Iris pigment epithelial cell (primary cell): Measurements from ENCODE around the gene UNC5CL.

Source experiments
- DNase-seq: peaks from one replicate; pipeline ENCODE4 v3.0.0-alpha.2; 2011; ENCODE audit warnings: low read depth

UNC5CL gene, protein sequence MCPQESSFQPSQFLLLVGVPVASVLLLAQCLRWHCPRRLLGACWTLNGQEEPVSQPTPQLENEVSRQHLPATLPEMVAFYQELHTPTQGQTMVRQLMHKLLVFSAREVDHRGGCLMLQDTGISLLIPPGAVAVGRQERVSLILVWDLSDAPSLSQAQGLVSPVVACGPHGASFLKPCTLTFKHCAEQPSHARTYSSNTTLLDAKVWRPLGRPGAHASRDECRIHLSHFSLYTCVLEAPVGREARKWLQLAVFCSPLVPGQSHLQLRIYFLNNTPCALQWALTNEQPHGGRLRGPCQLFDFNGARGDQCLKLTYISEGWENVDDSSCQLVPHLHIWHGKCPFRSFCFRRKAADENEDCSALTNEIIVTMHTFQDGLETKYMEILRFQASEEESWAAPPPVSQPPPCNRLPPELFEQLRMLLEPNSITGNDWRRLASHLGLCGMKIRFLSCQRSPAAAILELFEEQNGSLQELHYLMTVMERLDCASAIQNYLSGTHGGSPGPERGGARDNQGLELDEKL

DNA sequence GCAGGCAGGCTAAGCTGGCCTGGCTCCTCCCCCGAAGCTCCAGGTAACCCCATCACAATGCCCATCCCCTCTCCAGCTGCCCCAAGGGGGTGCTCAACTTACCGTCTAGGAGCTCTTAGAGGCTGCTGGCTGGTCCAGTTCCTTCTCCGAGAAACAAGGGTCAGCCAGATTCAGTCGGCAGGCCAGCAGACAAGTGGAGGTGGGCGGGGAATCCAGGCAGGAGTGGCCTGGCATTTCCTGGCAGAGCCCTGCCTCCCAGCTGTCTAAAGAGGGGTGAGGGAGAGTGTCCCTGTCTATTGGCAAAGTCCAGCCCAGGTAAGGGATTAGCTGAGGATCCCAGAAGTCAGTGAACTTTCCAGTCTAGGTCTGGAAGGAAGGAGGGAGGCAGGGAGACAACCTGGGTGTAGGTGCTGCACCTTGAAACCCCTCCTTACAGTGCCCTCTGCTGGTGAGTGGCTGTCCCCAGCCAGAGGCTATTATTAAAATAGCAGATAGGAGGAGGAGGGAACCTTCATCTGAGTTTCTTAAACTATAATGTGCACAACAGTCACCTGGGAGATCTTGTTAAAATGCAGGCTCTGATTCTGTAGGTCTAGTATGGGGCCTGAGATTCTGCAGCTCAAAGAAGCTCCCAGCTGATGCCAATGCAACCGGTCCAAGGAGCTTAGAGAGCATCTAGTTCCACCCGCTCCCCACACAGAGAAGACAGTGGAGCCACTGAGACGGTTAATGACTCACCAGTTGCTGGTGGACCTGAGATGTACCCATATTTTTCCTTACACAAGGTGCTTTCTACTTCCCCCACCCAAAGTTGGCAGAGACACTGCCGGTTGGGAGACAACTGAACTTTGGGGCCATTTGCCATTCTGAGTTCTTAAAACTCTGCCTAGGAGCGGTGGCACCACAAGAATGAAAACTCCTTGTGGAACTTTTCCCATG lies at the start of gene UNC5CL:
Gene UNC5CL (minus strand): TSS at position 162 of the 939 bp plus-strand sequence. CDS start 4,147 bp downstream, outside the sequence.
- peak; percentile 33 for DNase-seq

DNA sequence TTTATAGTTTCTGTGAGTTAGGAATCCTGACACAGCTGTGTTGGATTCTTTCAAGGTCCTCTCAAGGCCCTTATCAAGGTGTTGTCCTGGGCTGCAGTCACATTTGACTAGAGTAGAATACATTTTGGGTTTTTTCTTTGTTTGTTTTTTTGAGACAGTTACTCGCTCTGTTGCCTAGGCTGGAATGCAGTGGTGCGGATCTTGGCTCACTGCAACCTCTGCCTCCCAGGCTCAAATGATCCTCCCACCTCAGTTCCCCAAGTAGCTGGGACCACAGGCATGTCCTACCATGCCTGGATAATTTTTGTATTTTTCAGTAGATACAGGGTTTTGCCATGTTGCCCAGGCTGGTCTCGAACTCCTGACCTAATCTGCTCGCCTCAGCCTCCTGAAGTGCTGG lies 49.4 kb upstream of the UNC5CL start:
- DNase-seq = peak; percentile 29

DNA sequence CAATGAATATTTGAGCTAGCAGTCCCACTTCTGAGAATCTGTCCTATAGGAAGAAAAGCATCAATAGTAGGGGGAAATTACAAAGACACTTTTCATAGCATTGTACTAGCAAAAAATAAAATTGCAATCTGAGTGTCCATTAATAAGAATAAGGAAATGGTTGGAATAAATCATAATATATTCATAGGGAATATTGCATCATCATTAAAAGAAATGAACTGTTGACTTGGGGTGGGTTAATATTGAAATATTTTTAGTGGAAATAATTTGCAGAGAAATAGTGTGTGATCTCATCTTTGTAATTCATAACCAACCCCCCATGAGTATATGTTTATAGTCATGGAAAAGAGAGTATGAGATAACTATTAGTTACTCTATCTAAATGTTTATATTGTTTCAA lies 46.2 kb upstream of the UNC5CL start:
- DNase-seq = no peak

DNA sequence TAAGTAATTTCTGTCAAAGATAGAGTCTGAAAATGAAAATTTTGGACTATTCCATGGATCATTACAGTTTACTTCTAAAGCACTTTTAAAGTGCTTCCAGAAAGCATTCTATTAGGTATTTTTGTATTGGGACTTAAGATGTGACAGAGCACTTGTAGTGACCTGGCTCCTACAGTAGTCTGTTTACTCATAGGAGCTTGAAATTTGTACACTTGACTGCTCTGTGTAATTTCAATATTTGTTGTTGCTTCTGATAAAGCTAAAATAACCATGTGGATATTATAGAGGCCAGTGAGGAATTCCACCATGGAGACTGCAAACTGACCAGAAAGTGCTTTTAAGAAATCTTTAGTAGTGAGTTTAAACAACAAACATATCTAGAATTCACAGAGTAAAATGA lies 44.1 kb upstream of the UNC5CL start:
- no peak for DNase-seq

DNA sequence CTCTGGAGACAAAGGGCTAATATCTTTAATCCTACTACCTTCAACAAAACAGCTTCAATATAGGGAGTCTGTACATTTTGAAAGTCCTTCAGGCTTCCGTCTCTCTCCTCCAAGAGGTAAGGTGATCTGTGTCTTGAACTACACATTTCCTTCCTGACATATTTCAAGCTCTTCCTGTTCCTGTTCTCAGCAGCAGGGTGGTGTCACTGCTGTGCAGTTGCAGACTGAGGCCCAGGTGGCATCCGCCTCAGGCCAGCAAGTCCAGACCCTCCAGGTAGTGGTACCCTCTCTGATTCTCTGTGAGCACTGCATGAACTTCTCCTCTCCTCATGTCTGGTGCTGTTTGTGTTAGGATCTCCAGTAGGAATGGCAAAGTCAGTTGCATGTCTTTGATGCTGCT lies 41.6 kb upstream of the UNC5CL start:
- DNase-seq = no peak

DNA sequence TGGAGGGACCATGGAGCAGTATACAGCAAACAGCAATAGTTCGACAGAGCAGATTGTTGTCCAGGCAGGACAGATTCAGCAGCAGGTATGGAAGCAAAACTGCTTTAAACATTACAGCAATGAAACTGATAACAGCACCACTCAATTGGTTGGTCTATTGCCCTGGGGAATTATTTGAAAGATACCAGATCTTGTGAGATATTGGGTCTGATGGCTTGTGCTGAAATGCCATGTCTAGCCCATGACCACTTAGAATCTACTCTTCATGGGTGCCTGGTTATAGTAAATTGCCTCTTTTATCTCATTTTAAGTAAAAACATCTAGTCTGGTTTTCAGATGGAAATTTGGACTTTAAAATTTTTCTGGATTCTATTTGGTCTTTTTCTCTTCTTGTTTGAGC lies 40.1 kb upstream of the UNC5CL start:
- DNase-seq = no peak

DNA sequence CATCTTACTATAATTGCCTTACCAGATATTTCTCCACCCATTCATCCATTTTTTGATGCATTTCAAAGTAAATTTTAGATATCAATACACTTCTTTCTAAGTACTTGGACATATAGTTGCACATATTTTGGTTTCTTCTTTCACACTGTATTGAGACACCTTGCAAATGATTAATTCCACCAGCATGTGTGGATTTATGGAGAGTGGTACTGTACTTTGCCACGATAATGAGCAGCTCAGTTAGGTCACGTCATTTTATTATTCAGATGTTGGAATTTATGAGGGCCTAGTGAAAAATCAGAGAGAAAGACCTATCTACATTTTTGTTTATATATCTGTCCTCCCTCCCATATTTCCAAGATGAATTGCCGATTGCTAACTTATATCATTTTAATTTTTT lies 39.1 kb upstream of the UNC5CL start:
- no peak for DNase-seq

DNA sequence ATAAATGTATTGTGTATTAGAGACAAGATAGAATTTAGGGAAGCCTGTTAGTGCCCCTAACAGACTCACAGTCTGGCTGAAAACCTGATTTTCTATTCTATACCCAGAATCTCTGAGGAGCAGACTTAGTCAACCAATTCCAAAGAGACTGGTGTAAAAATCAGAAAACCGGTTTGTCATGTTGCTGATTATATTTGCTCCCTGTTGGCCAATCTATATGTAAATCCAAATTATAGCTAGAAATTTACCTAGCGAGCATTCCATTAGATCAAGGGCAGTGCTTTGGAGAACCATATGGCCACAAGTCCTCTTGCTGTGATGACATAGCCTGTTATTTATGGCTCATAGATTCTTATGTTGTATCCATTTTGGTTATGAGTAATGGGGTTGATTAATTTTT lies 38.5 kb upstream of the UNC5CL start:
- no peak for DNase-seq

DNA sequence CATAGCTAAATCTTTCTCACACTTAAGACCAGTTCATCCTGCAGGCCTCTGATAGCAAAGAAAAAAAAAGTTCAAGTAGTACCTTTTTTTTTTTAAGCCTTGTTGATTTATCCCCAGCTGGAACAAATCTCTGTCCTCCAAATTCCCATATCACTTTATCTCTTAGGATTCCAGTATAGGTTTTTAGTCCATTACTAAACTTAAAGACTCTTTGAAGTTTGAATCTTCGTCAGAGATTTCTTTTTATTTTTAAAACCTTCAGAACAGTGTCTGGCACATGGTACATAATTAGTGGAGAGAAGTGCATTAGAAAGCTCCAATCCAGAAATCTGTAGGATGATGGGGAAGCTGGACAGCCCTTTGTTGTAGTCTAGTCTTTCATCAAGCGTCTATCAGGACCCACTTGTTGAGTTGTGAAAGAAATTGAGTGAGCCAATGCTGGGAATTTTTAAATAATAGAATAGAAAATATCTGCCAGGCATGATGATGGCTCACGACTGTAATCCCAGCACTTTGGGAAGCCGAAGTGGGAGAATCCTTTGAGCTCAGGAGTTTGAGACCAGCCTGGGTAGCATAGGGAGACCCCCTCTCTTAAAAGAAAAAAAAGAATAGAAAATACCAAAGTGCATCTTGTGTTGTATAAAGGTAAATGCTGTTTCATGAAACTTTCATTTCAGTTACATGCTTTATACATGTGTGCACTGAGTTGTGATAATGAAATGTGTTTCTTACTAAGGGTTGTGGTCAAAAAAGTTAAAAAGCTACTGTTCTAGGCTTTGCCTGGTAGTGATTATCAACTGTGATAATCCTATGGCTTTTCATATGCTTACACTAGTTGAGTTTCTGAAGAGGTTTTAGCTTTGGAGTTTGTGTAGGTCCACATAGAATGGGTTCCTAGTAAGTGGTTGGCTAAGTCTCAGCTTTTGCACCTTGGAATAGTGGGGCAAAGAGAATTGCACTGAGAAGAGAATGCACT lies 36.9 kb upstream of the UNC5CL start:
- DNase-seq = no peak

DNA sequence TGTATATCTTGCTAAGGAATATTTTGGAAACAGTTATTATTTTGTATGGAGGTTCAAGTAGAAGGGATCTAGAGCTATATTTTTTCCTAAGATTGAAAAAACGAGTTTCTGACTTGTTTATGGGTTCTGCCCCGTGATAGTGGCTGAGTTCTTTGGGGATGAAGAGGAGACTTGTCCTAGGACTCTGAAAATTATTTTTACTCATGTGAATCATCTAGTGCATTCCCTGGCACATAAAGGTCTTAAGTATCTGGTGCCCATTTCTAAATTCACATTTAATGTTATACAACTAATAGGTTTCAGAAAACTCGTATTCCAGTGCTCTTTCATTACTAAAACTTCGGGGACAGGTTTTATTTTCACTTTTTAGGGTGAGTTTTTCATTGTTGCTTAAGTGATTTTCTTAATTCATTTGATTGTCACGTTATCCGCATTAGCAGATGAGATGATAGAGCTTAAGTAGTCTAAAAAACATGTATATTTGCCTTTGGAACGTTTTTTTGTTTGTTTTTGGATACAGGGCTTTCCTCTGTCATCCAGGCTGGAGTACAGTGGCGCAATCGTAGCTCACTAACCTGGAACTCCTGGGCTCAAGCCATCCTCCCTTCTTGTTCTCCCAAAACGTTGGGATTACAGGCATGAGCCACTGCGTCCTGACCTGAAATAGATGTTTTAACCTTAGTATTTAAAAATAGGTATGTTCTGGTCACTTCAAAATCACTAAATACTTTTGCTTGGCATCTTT lies 35.8 kb upstream of the UNC5CL start:
- DNase-seq = no peak

DNA sequence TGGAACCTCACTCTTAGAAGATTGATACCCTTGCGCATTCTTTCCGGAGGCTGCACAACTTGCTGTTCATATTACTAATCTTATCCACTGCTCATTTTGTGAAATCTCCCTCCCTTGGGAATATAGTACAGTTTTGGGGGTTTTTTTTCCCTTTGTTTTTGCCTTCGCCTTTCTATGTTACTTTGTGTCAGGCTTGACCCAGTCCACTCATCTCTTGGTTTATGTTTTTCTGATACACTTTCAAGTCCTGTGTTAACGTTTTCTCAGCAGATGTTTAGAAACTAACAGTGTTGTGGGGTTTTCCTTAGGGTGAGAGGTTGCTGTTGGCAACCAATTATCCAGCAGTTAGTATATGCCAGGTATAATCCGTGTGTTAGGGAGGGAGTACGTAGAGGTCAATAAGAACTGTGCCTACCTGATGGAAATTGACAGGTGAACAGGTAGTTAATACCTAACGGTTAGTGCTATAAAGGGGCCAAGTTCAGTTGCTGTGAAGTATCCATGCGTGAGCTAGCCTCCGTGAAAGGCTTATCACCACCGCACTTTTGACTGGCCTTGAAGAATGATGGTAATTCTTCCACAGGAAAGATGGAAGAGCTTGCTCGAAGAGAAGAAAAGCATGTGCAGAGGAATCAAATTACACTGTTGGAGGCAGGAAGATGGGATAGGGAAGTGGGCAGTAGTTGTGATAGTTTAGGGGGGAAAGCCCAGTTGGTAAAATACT lies 35.1 kb upstream of the UNC5CL start:
- DNase-seq = peak; percentile 44

DNA sequence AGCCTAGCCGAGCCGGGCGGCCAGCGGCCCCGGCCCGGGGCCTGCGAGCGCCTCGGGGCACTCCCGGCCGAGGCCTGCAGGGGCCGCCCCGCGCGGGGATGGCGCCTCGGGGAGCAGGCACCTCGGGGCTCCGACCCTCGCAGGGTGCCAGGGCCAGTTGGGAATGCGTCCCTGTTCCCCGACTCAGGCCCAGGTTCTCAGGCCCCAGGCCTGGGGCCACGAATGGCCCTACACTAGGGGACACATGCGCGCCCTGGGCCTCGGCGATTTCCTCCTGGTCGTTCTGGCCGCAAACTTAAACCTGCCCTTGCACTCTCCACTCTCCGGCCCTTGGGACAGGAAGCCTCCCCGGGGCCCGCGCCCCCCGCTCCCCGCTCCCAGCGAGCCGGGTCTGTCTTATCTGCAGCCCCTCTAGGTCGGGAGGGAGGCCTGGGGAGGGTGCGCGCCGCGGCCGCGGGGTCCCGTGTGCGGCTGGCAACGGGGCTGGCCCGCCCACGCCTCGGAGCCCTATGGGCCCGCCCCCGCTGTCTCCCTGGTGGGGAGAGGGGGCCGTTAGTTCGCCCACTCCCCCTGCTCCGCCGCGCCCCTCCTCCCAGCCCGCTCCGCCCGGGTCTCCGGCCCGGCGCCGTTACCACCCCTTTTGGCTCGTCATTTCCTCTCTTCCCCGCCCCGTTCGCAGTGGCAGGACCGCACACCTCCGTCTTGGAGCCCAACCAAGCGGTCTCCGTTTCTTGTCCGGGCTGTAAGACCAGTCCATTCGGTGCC lies 34.4 kb upstream of the UNC5CL start:
- DNase-seq = peak; percentile 77

DNA sequence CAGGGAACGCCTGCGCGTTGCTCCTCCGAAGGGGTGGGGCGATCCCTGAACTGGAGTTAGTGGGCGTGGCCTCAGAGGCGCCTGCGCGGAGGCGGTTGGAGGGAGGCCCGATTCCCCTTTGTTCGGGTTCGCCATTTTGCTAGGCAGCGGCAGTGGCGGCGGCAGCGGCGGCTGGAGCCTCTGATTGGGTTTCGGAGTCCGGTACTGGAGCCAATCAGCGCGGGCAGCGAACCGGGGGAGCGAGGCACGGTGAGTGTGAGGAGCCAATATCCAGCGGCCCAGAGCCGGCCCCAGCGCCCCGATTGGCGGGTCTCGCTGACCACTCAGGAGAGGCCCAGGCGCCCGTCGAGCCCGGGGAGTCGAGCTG lies 33.8 kb upstream of the UNC5CL start, which contains the start of gene NFYA:
Gene NFYA (plus strand): TSS at position 139 of the 367 bp plus-strand sequence. CDS start 6,116 bp downstream, outside the sequence.
- no peak for DNase-seq

DNA sequence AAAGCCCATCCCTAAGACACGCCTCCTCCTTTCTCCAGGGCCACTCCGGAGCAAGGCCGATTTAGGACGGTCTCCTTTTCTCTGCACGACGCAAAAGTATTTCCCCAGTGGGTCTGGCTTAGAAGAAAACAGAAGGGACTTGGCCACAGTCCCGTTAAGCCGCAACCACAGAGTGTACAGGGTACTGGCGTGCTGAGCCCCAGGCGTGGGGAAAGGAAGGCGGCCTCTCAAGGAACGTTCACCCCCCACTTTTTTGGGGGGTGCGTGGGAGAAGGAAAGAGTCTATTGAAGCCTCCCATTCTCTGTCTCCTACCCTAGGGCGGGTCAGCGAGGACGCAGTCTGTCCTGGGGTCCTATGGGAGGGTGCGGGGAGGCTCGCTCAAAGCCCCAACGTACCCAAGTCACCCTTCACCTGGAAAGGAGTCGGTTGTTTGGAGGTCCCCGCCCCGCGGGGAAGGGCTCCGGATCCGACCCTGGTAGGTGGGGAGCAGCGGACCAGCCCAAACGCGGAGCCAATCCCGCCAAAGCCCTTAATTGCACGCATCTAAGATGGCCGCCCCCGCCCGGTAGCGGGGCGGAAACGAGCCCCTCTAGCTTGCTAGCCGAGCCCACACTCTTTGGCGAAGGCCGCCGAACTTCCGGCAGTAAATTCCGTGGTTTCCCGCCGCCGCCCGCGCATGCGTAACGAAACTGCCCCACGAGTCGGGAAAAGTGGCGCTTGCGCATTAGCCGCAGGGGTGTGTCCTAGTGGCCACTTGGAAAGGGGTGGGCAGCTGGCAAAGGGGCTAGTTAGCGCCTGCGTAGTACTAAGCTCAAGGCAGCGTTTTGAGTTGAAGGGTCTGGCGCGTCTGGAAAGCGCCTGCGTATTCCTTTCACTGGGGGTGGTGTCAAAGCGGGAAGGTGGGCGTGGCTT lies 33.2 kb upstream of the UNC5CL start, which contains the start of gene OARD1:
Gene OARD1 (minus strand): TSS at position 434 of the 913 bp plus-strand sequence. CDS start 722 bp downstream, outside the sequence.
- peak; percentile 100 for DNase-seq

DNA sequence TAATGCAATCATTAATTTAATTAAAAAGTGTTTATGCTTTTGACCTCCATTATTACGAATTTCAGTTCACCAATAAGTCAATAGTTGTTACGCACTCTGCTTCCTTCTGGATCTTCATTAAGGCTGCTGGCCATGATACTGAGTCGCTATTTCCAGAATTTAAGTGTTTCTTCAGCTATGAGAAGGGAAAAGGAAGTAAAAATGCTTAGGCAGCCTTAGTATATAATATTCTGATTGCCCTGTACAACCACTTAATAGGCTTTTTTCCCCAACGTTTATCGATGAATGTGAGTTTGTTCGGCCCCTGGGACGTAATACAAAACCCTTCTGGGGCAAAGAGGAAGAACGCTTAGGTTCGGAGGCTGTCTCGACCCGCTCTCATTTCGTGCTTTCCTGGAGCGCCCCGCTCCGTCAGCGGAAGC lies 32.5 kb upstream of the UNC5CL start:
- no peak for DNase-seq

DNA sequence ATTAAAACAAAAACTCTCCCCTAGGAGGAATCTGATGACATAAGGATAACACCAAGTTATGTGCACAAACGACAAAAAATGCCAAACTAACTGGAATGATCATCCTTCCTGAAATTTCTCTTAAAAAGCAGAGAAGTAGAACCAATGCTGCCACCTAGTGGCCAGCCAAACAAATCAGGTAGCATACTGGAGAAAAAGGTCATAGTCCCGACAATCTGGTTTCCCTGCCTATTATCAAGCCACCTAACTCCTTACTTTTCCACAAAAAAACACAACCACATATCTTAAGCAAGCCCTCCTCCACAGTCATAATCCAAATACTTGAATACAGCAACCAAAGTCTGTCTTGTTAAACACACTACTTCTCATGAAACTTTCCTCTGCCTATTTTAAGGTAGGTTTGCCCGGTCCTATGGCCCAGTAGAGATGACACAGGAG lies 27.9 kb upstream of the UNC5CL start:
- DNase-seq = peak; percentile 80

DNA sequence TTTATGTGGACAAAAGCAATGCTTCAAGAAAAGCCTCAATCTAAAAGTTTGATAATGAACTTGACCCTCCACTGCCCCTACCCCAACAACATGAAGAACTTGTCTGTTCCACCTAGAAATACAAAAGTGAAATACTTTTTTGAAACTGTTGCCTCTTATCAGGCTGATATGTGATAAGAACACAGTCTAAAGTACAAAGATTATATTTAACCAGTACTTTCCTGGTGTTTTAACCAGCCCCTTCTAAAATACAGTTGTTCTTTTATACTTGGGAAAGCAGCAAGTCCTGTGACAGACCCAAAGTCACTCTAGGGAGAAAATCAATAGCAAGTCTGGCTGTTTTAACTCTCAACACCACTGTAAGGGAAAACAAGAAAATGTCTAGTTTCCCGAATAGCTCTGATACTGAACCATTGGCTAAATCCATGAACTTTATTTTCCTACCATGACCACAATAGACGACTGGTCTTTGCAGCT lies 26.6 kb upstream of the UNC5CL start:
- DNase-seq = no peak

DNA sequence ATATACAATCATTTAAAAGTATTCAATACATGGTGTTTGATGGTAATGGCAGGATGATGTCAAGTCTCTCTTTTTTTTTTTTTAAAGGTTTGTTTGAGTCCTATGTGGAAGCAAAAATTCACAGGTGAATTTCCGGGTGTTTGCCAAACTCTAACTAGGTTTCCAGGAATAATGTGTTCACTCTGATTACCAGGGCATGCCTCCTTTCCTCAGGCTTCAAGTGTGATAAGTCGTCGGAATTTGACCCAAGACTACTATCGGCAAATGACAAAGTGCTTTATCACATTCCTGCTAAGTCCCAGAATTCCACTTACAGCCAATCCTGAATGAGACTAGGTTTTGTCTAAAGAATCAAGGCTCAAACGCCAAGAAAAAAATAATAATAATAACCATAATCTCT lies 25.8 kb upstream of the UNC5CL start:
- no peak for DNase-seq
